ENCODE data around the gene PTEN. TPM values are rescaled to one million over a fixed set of nuclear protein-coding genes. Genes with fewer than 3 reads are reported as not detected.

Gene PTEN
- 67.6 and 69.3 TPM in 2 replicates for total RNA-seq
- long read RNA-seq, full-length matches to known transcripts, result 5 of 21 reads
- long read RNA-seq, partial matches to known transcripts, result 5 of 21 reads
- long read RNA-seq, other reads (novel, unspliced or antisense), result 11 of 21 reads

- no peak for TF ChIP-seq CTCF (IDR thresholded peaks at IDR 0.05)
- peak; percentile 96 for DNase-seq (ENCODE audit: extremely low spot score, unreplicated experiment)
- Mint-ChIP-seq H3K4me1 (ENCODE audit: unreplicated experiment) (peaks cover 20% of the 10 kb centered on the region), H3K27ac (ENCODE audit: unreplicated experiment) (peak within 1 kb of the TSS; percentile 89), H3K4me3 (ENCODE audit: unreplicated experiment) (peak within 1 kb of the TSS; percentile 95), H3K36me3 (ENCODE audit: unreplicated experiment) (no peaks in the 10 kb centered on the region), H3K9me3 (ENCODE audit: unreplicated experiment) (no peaks in the 10 kb centered on the region), H3K27me3 (ENCODE audit: unreplicated experiment) (no peaks in the 10 kb centered on the region)
Observed at GRCh38 chr10:87863053-87863943, at the start of gene PTEN, which contains the start of gene KLLN. PTEN (plus strand) TSS chr10:87863625; CDS start chr10:87864470, 845 bp downstream. KLLN (minus strand) TSS chr10:87863533; CDS start chr10:87862487, 1,046 bp downstream.

- no peak for DNase-seq (ENCODE audit: extremely low spot score, unreplicated experiment)
- TF ChIP-seq CTCF (IDR thresholded peaks at IDR 0.05), result no peak
- no peaks in the 10 kb centered on the region for H3K9me3 Mint-ChIP-seq (ENCODE audit: unreplicated experiment)
- H3K27ac Mint-ChIP-seq (ENCODE audit: unreplicated experiment), result no peak overlapping the region
- H3K36me3 Mint-ChIP-seq (ENCODE audit: unreplicated experiment), result peaks cover 7% of the 10 kb centered on the region
- peak overlapping the region; percentile 95 for H3K4me3 Mint-ChIP-seq (ENCODE audit: unreplicated experiment)
- H3K27me3 Mint-ChIP-seq (ENCODE audit: unreplicated experiment), result no peaks in the 10 kb centered on the region
- peaks cover 25% of the 10 kb centered on the region for H3K4me1 Mint-ChIP-seq (ENCODE audit: unreplicated experiment)
Observed at GRCh38 chr10:87816163-87816897, 47.1 kb upstream of the PTEN start.

- Mint-ChIP-seq H3K36me3 (ENCODE audit: unreplicated experiment) (no peaks in the 10 kb centered on the region), H3K4me3 (ENCODE audit: unreplicated experiment) (peak overlapping the region; percentile 95), H3K4me1 (ENCODE audit: unreplicated experiment) (peaks cover 25% of the 10 kb centered on the region), H3K9me3 (ENCODE audit: unreplicated experiment) (no peaks in the 10 kb centered on the region), H3K27ac (ENCODE audit: unreplicated experiment) (peak overlapping the region; percentile 95), H3K27me3 (ENCODE audit: unreplicated experiment) (no peaks in the 10 kb centered on the region)
- no peak for DNase-seq (ENCODE audit: extremely low spot score, unreplicated experiment)
- no peak for TF ChIP-seq CTCF (IDR thresholded peaks at IDR 0.05)
Observed at GRCh38 chr10:87816898-87817608, 46.4 kb upstream of the PTEN start.

- Mint-ChIP-seq H3K27ac (ENCODE audit: unreplicated experiment) (peak within 1 kb of the TSS; percentile 95), H3K9me3 (ENCODE audit: unreplicated experiment) (no peaks in the 10 kb centered on the region), H3K4me3 (ENCODE audit: unreplicated experiment) (peak within 1 kb of the TSS; percentile 95), H3K36me3 (ENCODE audit: unreplicated experiment) (no peaks in the 10 kb centered on the region), H3K4me1 (ENCODE audit: unreplicated experiment) (peaks cover 25% of the 10 kb centered on the region), H3K27me3 (ENCODE audit: unreplicated experiment) (peaks cover 4% of the 10 kb centered on the region)
- DNase-seq (ENCODE audit: extremely low spot score, unreplicated experiment), result peak; percentile 91
- peak; percentile 30 for TF ChIP-seq CTCF (IDR thresholded peaks at IDR 0.05)
Observed at GRCh38 chr10:87817609-87818504, 45.6 kb upstream of the PTEN start, which contains the start of gene ATAD1. ATAD1 (minus strand) TSS chr10:87818226; CDS start chr10:87814599, 3,627 bp downstream.
